HG03097 (cell line): ENCODE measurements around the gene KLF13.
"Not testable (repeated sequence)": the region's sequence is repeated elsewhere in the genome, so short reads cannot be mapped to it uniquely, and the experiment has no call there.

ENCODE experiments used
- ATAC-seq: cut with Tn5 transposase; IDR thresholded peaks from one replicate; pipeline ENCODE4 v1.9.1; 2021; ENCODE audit not compliant: unreplicated experiment, low FRiP score

Gene KLF13

GRCh38 chr15:31344266-31344665, 17.6 kb downstream of the KLF13 start:
- no peak for ATAC-seq

- no peak for ATAC-seq
Observed at GRCh38 chr15:31344823-31345605, 18.4 kb downstream of the KLF13 start.

- ATAC-seq, result peak; percentile 0
Observed at GRCh38 chr15:31345606-31346366, 19.2 kb downstream of the KLF13 start.

GRCh38 chr15:31346367-31347066, 19.9 kb downstream of the KLF13 start:
- ATAC-seq, result peak; percentile 40

GRCh38 chr15:31347067-31347975, 20.7 kb downstream of the KLF13 start:
- no peak for ATAC-seq

GRCh38 chr15:31347981-31348803, 21.6 kb downstream of the KLF13 start:
- no peak for ATAC-seq

- ATAC-seq, result no peak
Observed at GRCh38 chr15:31349233-31350141, 22.9 kb downstream of the KLF13 start.

- no peak for ATAC-seq
Observed at GRCh38 chr15:31350771-31351170, 24.1 kb downstream of the KLF13 start.

GRCh38 chr15:31352339-31352751, 25.7 kb downstream of the KLF13 start:
- ATAC-seq, result no peak

- ATAC-seq, result peak; percentile 61
Observed at GRCh38 chr15:31352911-31353811, 26.5 kb downstream of the KLF13 start.

- ATAC-seq, result no peak
Observed at GRCh38 chr15:31353931-31354330, 27.3 kb downstream of the KLF13 start.

- not testable (repeated sequence) for ATAC-seq
Observed at GRCh38 chr15:31356097-31356496, 29.5 kb downstream of the KLF13 start.

- no peak for ATAC-seq
Observed at GRCh38 chr15:31357148-31357547, 30.5 kb downstream of the KLF13 start.

GRCh38 chr15:31358163-31358562, 31.5 kb downstream of the KLF13 start:
- no peak for ATAC-seq

GRCh38 chr15:31358957-31359701, 32.5 kb downstream of the KLF13 start:
- ATAC-seq, result no peak

- no peak for ATAC-seq
Observed at GRCh38 chr15:31359702-31360111, 33.1 kb downstream of the KLF13 start.

GRCh38 chr15:31360158-31360561, 33.5 kb downstream of the KLF13 start:
- no peak for ATAC-seq
